ENCODE results near the gene UNC5CL.

DNA sequence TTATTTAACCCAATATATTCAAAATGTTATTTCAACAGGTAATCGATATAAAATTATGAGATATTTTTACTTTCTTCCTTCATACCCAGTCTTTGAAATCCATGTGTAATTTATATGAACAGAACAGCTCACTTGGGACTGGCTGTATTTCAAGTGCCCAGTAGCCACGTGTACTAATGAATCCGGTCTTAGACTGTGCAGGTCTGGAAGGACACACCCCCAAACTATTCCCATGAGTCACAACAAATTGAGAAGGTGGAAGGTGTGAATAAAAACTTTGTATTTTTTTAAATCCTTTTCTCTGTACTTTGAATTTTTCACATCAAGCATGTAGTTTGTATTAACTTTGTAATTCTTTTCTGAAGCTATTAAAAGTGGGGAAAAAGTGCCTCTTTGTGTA is 2.8 kb downstream of the UNC5CL start:
- TF ChIP-seq, protein P1, sequence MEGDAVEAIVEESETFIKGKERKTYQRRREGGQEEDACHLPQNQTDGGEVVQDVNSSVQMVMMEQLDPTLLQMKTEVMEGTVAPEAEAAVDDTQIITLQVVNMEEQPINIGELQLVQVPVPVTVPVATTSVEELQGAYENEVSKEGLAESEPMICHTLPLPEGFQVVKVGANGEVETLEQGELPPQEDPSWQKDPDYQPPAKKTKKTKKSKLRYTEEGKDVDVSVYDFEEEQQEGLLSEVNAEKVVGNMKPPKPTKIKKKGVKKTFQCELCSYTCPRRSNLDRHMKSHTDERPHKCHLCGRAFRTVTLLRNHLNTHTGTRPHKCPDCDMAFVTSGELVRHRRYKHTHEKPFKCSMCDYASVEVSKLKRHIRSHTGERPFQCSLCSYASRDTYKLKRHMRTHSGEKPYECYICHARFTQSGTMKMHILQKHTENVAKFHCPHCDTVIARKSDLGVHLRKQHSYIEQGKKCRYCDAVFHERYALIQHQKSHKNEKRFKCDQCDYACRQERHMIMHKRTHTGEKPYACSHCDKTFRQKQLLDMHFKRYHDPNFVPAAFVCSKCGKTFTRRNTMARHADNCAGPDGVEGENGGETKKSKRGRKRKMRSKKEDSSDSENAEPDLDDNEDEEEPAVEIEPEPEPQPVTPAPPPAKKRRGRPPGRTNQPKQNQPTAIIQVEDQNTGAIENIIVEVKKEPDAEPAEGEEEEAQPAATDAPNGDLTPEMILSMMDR (IDR thresholded peaks at IDR 0.05) = no peak
- no peak for TF ChIP-seq ESRRA (CRISPR knock-in tag; IDR thresholded peaks at IDR 0.05; ENCODE audit: borderline replicate concordance)
- TF ChIP-seq GRHL2 (CRISPR knock-in tag; IDR thresholded peaks at IDR 0.05; ENCODE audit: insufficient replicate concordance, severe bottlenecking) = no peak
- TF ChIP-seq, protein P2, sequence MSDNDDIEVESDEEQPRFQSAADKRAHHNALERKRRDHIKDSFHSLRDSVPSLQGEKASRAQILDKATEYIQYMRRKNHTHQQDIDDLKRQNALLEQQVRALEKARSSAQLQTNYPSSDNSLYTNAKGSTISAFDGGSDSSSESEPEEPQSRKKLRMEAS (CRISPR knock-in tag; IDR thresholded peaks at IDR 0.05) = no peak

Data from WTC11 (cell line).